HG03097 (cell line): ENCODE data around the gene MPPED1.

Experiments
- ATAC-seq: cut with Tn5 transposase; IDR thresholded peaks from one replicate; pipeline ENCODE4 v1.9.1; 2021; ENCODE audit not compliant: unreplicated experiment, low FRiP score

MPPED1 gene

GRCh38 chr22:43535741-43536140, 123.9 kb downstream of the MPPED1 start:
- no peak for ATAC-seq

- ATAC-seq = no peak
These were observed 125.3 kb downstream of the MPPED1 start for GRCh38 chr22:43537019-43537585.

- no peak for ATAC-seq
These were observed 128.0 kb downstream of the MPPED1 start for GRCh38 chr22:43539572-43540528.

- no peak for ATAC-seq
These were observed 128.7 kb downstream of the MPPED1 start for GRCh38 chr22:43540529-43540923.

- no peak for ATAC-seq
These were observed 129.2 kb downstream of the MPPED1 start for GRCh38 chr22:43541022-43541421.

- no peak for ATAC-seq
These were observed 129.9 kb downstream of the MPPED1 start for GRCh38 chr22:43541462-43542407.

GRCh38 chr22:43542681-43543521, 131.1 kb downstream of the MPPED1 start:
- no peak for ATAC-seq

- ATAC-seq = no peak
These were observed 131.9 kb downstream of the MPPED1 start for GRCh38 chr22:43543522-43544288.

- ATAC-seq = no peak
These were observed 132.5 kb downstream of the MPPED1 start for GRCh38 chr22:43544289-43544673.

- ATAC-seq = no peak
These were observed 134.4 kb downstream of the MPPED1 start for GRCh38 chr22:43546186-43546585.

- ATAC-seq = no peak
These were observed 138.3 kb downstream of the MPPED1 start for GRCh38 chr22:43550024-43550620.

GRCh38 chr22:43550672-43551071, 138.9 kb downstream of the MPPED1 start:
- no peak for ATAC-seq

- no peak for ATAC-seq
These were observed 141.8 kb downstream of the MPPED1 start for GRCh38 chr22:43553451-43554258.

GRCh38 chr22:43554259-43554636, 142.4 kb downstream of the MPPED1 start:
- no peak for ATAC-seq

GRCh38 chr22:43554694-43555365, 143.0 kb downstream of the MPPED1 start:
- no peak for ATAC-seq

- no peak for ATAC-seq
These were observed 144.0 kb downstream of the MPPED1 start for GRCh38 chr22:43555561-43556515.
